Left ventricle myocardium inferior (tissue), 1 donor: ENCODE results near the gene RBM39. TPM values are rescaled to one million over a fixed set of nuclear protein-coding genes. Genes with fewer than 3 reads are reported as not detected.
A peak's percentile ranks its signal among the peaks of the same experiment; 100 is the strongest.

Experiments used
- DNase-seq: peaks from one replicate; pipeline ENCODE4 v3.0.0-alpha.2; 2020
- H3K27ac ChIP-seq: fragments of 200-600 bp; replicated peaks from 2 replicates; pipeline ENCODE4 v1.8.0; 2021
- H3K27me3 ChIP-seq: fragments of 200-600 bp; 2 replicates; pipeline ENCODE4 v1.8.0; 2021; ENCODE audit warnings: low read depth
- H3K36me3 ChIP-seq: fragments of 200-600 bp; 2 replicates; pipeline ENCODE4 v1.8.0; 2021
- H3K4me1 ChIP-seq: fragments of 200-600 bp; 2 replicates; pipeline ENCODE4 v1.8.0; 2021
- H3K4me3 ChIP-seq: fragments of 200-600 bp; 2 replicates; pipeline ENCODE4 v1.8.0; 2021; ENCODE audit warnings: mild to moderate bottlenecking, moderate library complexity
- H3K9me3 ChIP-seq: fragments of 200-600 bp; replicated peaks from 2 replicates; pipeline ENCODE4 v1.8.0; 2021
- intact Hi-C: fragments of 100-400 bp; cut with micrococcal nuclease; formaldehyde crosslinking; loops from one replicate; pipeline ENCODE4 v1.11.0; 2022
- total RNA-seq: library from RNA; stranded (reverse); fragmentation: NEBNext Ultra II Directional; extraction: Animal tissue kit (Norgen Biotek cat#: 25700); gene quantifications from one replicate; pipeline ENCODE4 v1.2.1, GENCODE V29; 2021
- TF ChIP-seq, protein P1 (sequence below): fragments of 200-600 bp; IDR thresholded peaks from 2 replicates; pipeline ENCODE4 v1.8.0; 2021; ENCODE audit warnings: antibody characterized with exemption, mild to moderate bottlenecking, borderline replicate concordance
- donor health status: DM: no; HTN: yes; CAD: no; lungs with severe emphysema.

RBM39 gene
- total RNA-seq, 1 donor from 2014 or later: 128 TPM

DNA sequence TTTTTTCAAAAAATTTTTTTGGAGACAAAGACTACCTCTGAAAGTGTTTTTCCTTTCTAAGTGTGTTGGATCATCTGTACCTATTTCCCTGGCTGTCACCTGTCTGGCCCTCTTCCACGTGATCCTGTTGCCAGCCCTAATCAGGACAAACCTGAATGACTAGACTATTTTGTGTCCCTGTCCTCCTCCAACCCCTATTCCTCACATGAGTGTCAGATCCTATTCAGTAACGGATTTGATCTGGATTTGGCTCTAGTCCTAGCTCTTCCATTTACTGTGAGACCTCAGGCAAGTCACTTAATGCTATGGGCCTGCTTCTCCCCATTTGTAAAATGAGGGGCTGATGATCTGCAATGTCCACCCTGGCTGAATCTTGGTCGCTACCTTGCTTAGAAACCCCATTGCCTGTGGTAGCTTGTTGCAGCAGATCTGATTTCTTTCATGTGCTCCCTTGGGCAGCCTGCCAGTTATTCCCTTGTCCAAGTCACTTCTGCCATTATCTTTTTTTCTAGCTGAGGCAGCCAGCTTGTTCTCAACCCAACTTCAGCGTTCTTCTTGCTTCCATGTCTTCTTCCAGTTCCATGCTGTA lies 34.5 kb upstream of the RBM39 start:
- H3K27me3 ChIP-seq: no peaks in the 10 kb centered on the region
- H3K4me1 ChIP-seq: peaks cover 51% of the 10 kb centered on the region
- H3K4me3 ChIP-seq: no peak overlapping the region
- DNase-seq: peak; percentile 46
- H3K36me3 ChIP-seq: peaks cover 4% of the 10 kb centered on the region
- no peaks in the 10 kb centered on the region for H3K9me3 ChIP-seq
- intact Hi-C loops: no loop called here
- TF ChIP-seq, protein P1, sequence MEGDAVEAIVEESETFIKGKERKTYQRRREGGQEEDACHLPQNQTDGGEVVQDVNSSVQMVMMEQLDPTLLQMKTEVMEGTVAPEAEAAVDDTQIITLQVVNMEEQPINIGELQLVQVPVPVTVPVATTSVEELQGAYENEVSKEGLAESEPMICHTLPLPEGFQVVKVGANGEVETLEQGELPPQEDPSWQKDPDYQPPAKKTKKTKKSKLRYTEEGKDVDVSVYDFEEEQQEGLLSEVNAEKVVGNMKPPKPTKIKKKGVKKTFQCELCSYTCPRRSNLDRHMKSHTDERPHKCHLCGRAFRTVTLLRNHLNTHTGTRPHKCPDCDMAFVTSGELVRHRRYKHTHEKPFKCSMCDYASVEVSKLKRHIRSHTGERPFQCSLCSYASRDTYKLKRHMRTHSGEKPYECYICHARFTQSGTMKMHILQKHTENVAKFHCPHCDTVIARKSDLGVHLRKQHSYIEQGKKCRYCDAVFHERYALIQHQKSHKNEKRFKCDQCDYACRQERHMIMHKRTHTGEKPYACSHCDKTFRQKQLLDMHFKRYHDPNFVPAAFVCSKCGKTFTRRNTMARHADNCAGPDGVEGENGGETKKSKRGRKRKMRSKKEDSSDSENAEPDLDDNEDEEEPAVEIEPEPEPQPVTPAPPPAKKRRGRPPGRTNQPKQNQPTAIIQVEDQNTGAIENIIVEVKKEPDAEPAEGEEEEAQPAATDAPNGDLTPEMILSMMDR: no peak
- peak overlapping the region; percentile 42 for H3K27ac ChIP-seq

GRCh38 chr20:35774391-35774790 lies 32.3 kb upstream of the RBM39 start:
- intact Hi-C loops: no loop called here
- DNase-seq: no peak
- Histone ChIP-seq H3K9me3 (no peaks in the 10 kb centered on the region), H3K27ac (peak overlapping the region; percentile 5), H3K4me3 (no peak overlapping the region), H3K27me3 (no peaks in the 10 kb centered on the region), H3K36me3 (peaks cover 4% of the 10 kb centered on the region), H3K4me1 (peaks cover 72% of the 10 kb centered on the region)
- TF ChIP-seq, protein P1: no peak

GRCh38 chr20:35773154-35773751 lies 31.2 kb upstream of the RBM39 start:
- Histone ChIP-seq H3K36me3 (no peaks in the 10 kb centered on the region), H3K27ac (peak overlapping the region; percentile 96), H3K27me3 (no peaks in the 10 kb centered on the region), H3K4me3 (peak overlapping the region; percentile 74), H3K4me1 (peaks cover 84% of the 10 kb centered on the region), H3K9me3 (no peaks in the 10 kb centered on the region)
- DNase-seq: no peak
- TF ChIP-seq, protein P1: no peak
- intact Hi-C loops: no loop called here

DNA sequence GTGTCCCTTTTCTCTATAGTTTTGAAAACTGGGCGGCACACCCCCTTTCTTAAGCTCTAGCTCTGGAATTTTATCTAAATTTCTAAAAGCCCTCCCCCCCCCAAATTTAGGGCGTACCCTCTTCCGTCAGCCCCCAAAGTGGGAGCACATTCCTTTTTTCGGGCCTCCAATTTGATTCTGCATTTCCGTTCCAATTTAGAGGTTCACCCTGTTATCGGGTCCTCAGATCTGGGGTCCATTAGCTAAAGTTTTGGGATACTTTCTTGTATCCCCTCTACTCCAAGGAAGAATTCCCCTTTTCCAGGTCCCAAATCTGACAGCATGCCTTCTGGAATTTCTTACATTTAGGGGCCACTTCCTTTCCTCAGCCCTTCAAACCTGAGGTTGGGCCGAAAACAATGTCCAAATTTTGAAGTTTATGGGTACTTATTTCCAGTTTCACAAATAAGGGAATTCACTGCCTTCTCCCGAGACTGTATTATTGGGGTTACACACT lies 30.6 kb upstream of the RBM39 start:
- peak overlapping the region; percentile 96 for H3K27ac ChIP-seq
- H3K4me3 ChIP-seq: peak overlapping the region; percentile 74
- intact Hi-C loops: no loop called here
- H3K36me3 ChIP-seq: no peaks in the 10 kb centered on the region
- no peaks in the 10 kb centered on the region for H3K27me3 ChIP-seq
- no peak for DNase-seq
- peaks cover 90% of the 10 kb centered on the region for H3K4me1 ChIP-seq
- TF ChIP-seq, protein P1: no peak
- H3K9me3 ChIP-seq: no peaks in the 10 kb centered on the region

DNA sequence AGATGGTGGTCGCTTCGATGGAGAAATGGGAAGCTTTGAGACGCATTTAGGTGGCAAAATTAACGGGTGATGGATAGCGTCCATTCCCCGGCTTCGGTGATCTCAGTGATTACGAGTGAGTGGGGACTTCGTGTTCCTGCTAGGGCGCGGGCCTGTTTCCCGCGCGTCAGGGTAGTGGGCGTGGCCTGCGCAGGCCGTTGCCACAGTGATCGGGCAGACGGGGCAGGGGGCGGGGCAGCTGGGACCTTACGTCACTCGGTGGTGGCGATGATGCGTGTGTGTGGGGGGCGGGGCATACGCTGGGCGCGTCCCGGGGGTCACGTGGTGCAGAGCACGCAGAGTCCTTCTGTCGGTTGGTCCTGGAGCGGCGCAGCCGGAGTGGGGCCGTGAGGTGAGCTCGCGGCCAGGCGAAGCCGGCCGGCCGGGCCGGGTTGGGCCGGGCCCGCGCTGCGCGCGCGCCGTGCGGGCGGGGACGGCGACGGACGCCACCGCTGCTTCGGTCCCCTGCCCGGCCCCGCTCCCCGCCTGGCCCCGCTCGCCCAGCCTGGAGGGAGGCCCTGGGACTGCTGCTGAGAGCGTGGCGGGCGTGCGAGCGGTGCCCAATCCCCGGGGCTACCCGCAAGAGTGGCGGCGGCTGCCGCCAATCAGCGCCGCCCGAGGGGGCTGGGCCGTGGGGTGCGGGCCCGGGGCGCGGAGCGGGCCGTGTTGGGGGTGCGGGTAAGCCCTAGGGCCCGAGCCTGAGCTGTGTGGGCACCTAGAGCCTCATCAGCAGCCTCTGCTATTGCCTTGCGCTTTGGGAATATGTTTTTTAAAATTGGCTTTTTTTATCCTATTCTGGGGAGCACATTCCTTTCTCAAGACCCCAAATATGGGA lies 29.9 kb upstream of the RBM39 start, which contains the start of gene PHF20:
Gene PHF20, plus strand, starts transcription at position 327 of the 874 bp plus-strand sequence. CDS start 29,508 bp downstream, outside the sequence.
- Histone ChIP-seq H3K4me1 (peaks cover 89% of the 10 kb centered on the region), H3K36me3 (no peaks in the 10 kb centered on the region), H3K4me3 (peak within 1 kb of the TSS; percentile 74), H3K27ac (peak within 1 kb of the TSS; percentile 96), H3K27me3 (no peaks in the 10 kb centered on the region), H3K9me3 (no peaks in the 10 kb centered on the region)
- TF ChIP-seq, protein P1: no peak
- intact Hi-C loops: no loop called here
- peak; percentile 100 for DNase-seq
